GM23338 (cell line): ENCODE measurements around the gene SMIM13. TPM values are rescaled to one million over a fixed set of nuclear protein-coding genes. Genes with fewer than 3 reads are reported as not detected.

Source experiments
- ATAC-seq: fragments of 200-7000 bp; cut with Tn5 transposase; 3 replicates; pipeline ENCODE4 v1.9.1; 2020
- DNase-seq: peaks from one replicate; pipeline ENCODE4 v3.0.0-alpha.2; 2015; ENCODE audit warnings: low spot score
- H2AFZ ChIP-seq: fragments of 200-600 bp; sonication (generic); 2 replicates; pipeline ENCODE4 v1.8.0; 2016; ENCODE audit warnings: antibody characterized with exemption, mild to moderate bottlenecking, moderate library complexity
- H3F3A ChIP-seq: fragments of 200-600 bp; sonication (generic); replicated peaks from 2 replicates; pipeline ENCODE4 v1.8.0; 2017; ENCODE audit warnings: antibody characterized with exemption, mixed run types, low read depth
- H3K27ac ChIP-seq: fragments of 200-600 bp; sonication (generic); 2 replicates; pipeline ENCODE4 v1.6.1; 2016; ENCODE audit warnings: low read depth
- H3K27me3 ChIP-seq: fragments of 200-600 bp; sonication (generic); 2 replicates; pipeline ENCODE4 v1.8.0; 2016; ENCODE audit warnings: mild to moderate bottlenecking, mixed run types, moderate library complexity; ENCODE audit not compliant: insufficient read depth
- H3K36me3 ChIP-seq: fragments of 200-600 bp; sonication (generic); 2 replicates; pipeline ENCODE4 v1.8.0; 2016; ENCODE audit warnings: mild to moderate bottlenecking; ENCODE audit not compliant: insufficient read depth
- H3K4me1 ChIP-seq: fragments of 200-600 bp; sonication (generic); 2 replicates; pipeline ENCODE4 v1.8.0; 2016; ENCODE audit warnings: mild to moderate bottlenecking, moderate library complexity; ENCODE audit not compliant: insufficient read depth
- H3K4me2 ChIP-seq: fragments of 200-600 bp; sonication (generic); 2 replicates; pipeline ENCODE4 v1.7.1; 2017; ENCODE audit warnings: mixed run types
- H3K4me3 ChIP-seq: fragments of 200-600 bp; sonication (generic); 2 replicates; pipeline ENCODE4 v1.6.1; 2016; ENCODE audit warnings: mixed run types
- H3K79me2 ChIP-seq: fragments of 200-600 bp; sonication (generic); replicated peaks from 2 replicates; pipeline ENCODE4 v1.8.0; 2017; ENCODE audit warnings: mild to moderate bottlenecking; ENCODE audit not compliant: insufficient read depth
- H3K9me2 ChIP-seq: fragments of 200-600 bp; sonication (generic); 2 replicates; pipeline ENCODE4 v1.8.0; 2017; ENCODE audit not compliant: insufficient read depth
- H4K20me1 ChIP-seq: fragments of 200-600 bp; sonication (generic); replicated peaks from 2 replicates; pipeline ENCODE4 v1.8.0; 2017; ENCODE audit warnings: mild to moderate bottlenecking; ENCODE audit not compliant: insufficient read depth
- H3K27ac Mint-ChIP-seq: 2 replicates; pipeline ENCODE4 v1.8.0; 2020; ENCODE audit warnings: inconsistent platforms, mild to moderate bottlenecking, moderate library complexity, mixed read lengths
- H3K27me3 Mint-ChIP-seq: 3 replicates; pipeline ENCODE4 v1.8.0; 2022; ENCODE audit warnings: low read depth, mild to moderate bottlenecking, moderate library complexity, mixed read lengths, inconsistent platforms; ENCODE audit not compliant: insufficient read depth, poor library complexity
- H3K36me3 Mint-ChIP-seq: 3 replicates; pipeline ENCODE4 v1.8.0; 2021; ENCODE audit warnings: low read depth, mild to moderate bottlenecking, inconsistent platforms, moderate library complexity, mixed read lengths
- H3K4me1 Mint-ChIP-seq: 3 replicates; pipeline ENCODE4 v1.8.0; 2020; ENCODE audit warnings: mild to moderate bottlenecking, inconsistent platforms, mixed read lengths
- H3K4me3 Mint-ChIP-seq: 3 replicates; pipeline ENCODE4 v1.8.0; 2021; ENCODE audit warnings: moderate library complexity, mild to moderate bottlenecking, inconsistent platforms, mixed read lengths
- H3K9me3 Mint-ChIP-seq: 3 replicates; pipeline ENCODE4 v1.8.0; 2020; ENCODE audit warnings: moderate library complexity, mild to moderate bottlenecking, inconsistent platforms, mixed read lengths
- CREB1 ChIP-seq: fragments of 250-450 bp; sonication (Bioruptor Pico); IDR thresholded peaks from 2 replicates; pipeline ENCODE4 v1.5.0; 2020; ENCODE audit warnings: low read depth, mild to moderate bottlenecking, moderate library complexity
- CTCF ChIP-seq, 2 experiments: fragments of 200-600 bp in 1 of 2; sonication (generic) in 1 of 2; conservative IDR thresholded peaks; 2 replicates each; pipeline versions ENCODE4 v1.5.1 to v1.6.1; 2016 to 2017; ENCODE audit warnings: antibody characterized with exemption in 2 of 2, low read depth in 2 of 2, mild to moderate bottlenecking in 2 of 2, moderate library complexity in 1 of 2
- ETS1 ChIP-seq: IDR thresholded peaks from 2 replicates; pipeline ENCODE4 v1.6.1; 2016; ENCODE audit warnings: antibody characterized with exemption
- EZH2phosphoT487 ChIP-seq: fragments of 200-600 bp; sonication (generic); IDR thresholded peaks from one replicate; pipeline ENCODE4 v1.8.1; 2018; ENCODE audit warnings: antibody characterized with exemption; ENCODE audit not compliant: unreplicated experiment
- POLR2AphosphoS5 ChIP-seq: IDR thresholded peaks from 2 replicates; pipeline ENCODE4 v1.6.1; 2016; ENCODE audit warnings: antibody characterized with exemption, low read depth
- STAT1 ChIP-seq: IDR thresholded peaks from one replicate; pipeline ENCODE4 v1.6.1; 2016; ENCODE audit warnings: antibody characterized with exemption; ENCODE audit not compliant: unreplicated experiment
- ZNF114 ChIP-seq: fragments of 250-450 bp; sonication (Bioruptor Pico); IDR thresholded peaks from 2 replicates; pipeline ENCODE4 v1.5.0; 2020; ENCODE audit warnings: mild to moderate bottlenecking, moderate library complexity
- ZNF331 ChIP-seq: fragments of 250-450 bp; sonication (Bioruptor Pico); IDR thresholded peaks from 2 replicates; pipeline ENCODE4 v1.5.0; 2020; ENCODE audit warnings: low read depth, mild to moderate bottlenecking, moderate library complexity
- ZNF462 ChIP-seq: fragments of 250-450 bp; sonication (Bioruptor Pico); IDR thresholded peaks from 2 replicates; pipeline ENCODE4 v1.5.0; 2020; ENCODE audit warnings: mild to moderate bottlenecking, moderate library complexity
- polyA plus RNA-seq: library from polyadenylated mRNA; unstranded; fragments of >200 nt; fragmentation: Nextera tagmentation; extraction: Ambion mirVana; gene quantifications from 2 replicates; pipeline ENCODE4 v1.2.1, GENCODE V29; 2016
- total RNA-seq: library from RNA; depleted of rRNA; stranded (reverse); fragments of >200 nt; shearing (Covaris generic); gene quantifications from 2 replicates; pipeline ENCODE4 v1.2.3, GENCODE V29; 2014

The SMIM13 gene
- total and polyA plus RNA-seq, 2 experiments from 2014 or later: 7.2 to 12.7 TPM

- peaks cover 12% of the 10 kb centered on the region for H3K4me1 ChIP-seq
- Mint-ChIP-seq H3K9me3 (no peaks in the 10 kb centered on the region), H3K4me1 (peaks cover 26% of the 10 kb centered on the region; the same call in 2 of the 3 replicates), H3K4me3 (no peak overlapping the region), H3K27me3 (no peaks in the 10 kb centered on the region), H3K36me3 (peaks cover 11% of the 10 kb centered on the region; the same call in 2 of the 3 replicates), H3K27ac (no peak overlapping the region)
- DNase-seq (no peak), ATAC-seq (no peak)
- no peaks in the 10 kb centered on the region for H4K20me1 ChIP-seq
- H3K9me2 ChIP-seq: no peaks in the 10 kb centered on the region
- H3K27me3 ChIP-seq: no peaks in the 10 kb centered on the region
- no peak overlapping the region for H3K4me2 ChIP-seq
- H2AFZ ChIP-seq: no peak overlapping the region
- no peaks in the 10 kb centered on the region for H3K36me3 ChIP-seq
- H3K79me2 ChIP-seq: no peaks in the 10 kb centered on the region
- no peaks in the 10 kb centered on the region for H3F3A ChIP-seq
- no peak overlapping the region for H3K27ac ChIP-seq
- TF ChIP-seq EZH2phosphoT487 (no peak), ZNF114 (CRISPR knock-in tag) (no peak), STAT1 (no peak)
- no peak overlapping the region for H3K4me3 ChIP-seq
These were observed 45.7 kb downstream of the SMIM13 start for GRCh38 chr6:11139051-11139960.

- H3K9me2 ChIP-seq: no peaks in the 10 kb centered on the region
- no peaks in the 10 kb centered on the region for H3K27me3 ChIP-seq
- Mint-ChIP-seq H3K9me3 (no peaks in the 10 kb centered on the region), H3K27me3 (no peaks in the 10 kb centered on the region), H3K4me3 (no peak overlapping the region), H3K4me1 (peaks cover 26% of the 10 kb centered on the region; the same call in 2 of the 3 replicates), H3K36me3 (peaks cover 4% of the 10 kb centered on the region; the same call in 2 of the 3 replicates), H3K27ac (no peak overlapping the region)
- H3K36me3 ChIP-seq: no peaks in the 10 kb centered on the region
- peaks cover 12% of the 10 kb centered on the region for H3K4me1 ChIP-seq
- ATAC-seq: no peak
- H2AFZ ChIP-seq: no peak overlapping the region
- no peak for DNase-seq
- H3K4me2 ChIP-seq: no peak overlapping the region
- no peaks in the 10 kb centered on the region for H3K79me2 ChIP-seq
- no peak for TF ChIP-seq CREB1
- TF ChIP-seq ETS1: no peak
- TF ChIP-seq ZNF331 (CRISPR knock-in tag): no peak
- TF ChIP-seq CTCF (conservative IDR thresholded peaks at IDR 0.05; ENCODE audit: low read depth in 2 of 2): no peak
- no peak for TF ChIP-seq ZNF462
- TF ChIP-seq EZH2phosphoT487: no peak
- TF ChIP-seq STAT1: no peak
- TF ChIP-seq ZNF114 (CRISPR knock-in tag): no peak
- TF ChIP-seq POLR2AphosphoS5: no peak
- H3K4me3 ChIP-seq: no peak overlapping the region
- no peaks in the 10 kb centered on the region for H3F3A ChIP-seq
- H3K27ac ChIP-seq: no peak overlapping the region
- no peaks in the 10 kb centered on the region for H4K20me1 ChIP-seq
These were observed 46.4 kb downstream of the SMIM13 start for GRCh38 chr6:11140056-11140455.
